ENCODE results near the gene FAM153A.
"Not testable (repeated sequence)": the region's sequence is repeated elsewhere in the genome, so short reads cannot be mapped to it uniquely, and the experiment has no call there.

FAM153A gene

GRCh38 chr5:177782792-177783633 is at the start of gene FAM153A:
TSS of gene FAM153A (minus strand) at chr5:177782899.
- DNase-seq, result not testable (repeated sequence)

GRCh38 chr5:177832287-177832686 is 49.6 kb upstream of the FAM153A start:
- DNase-seq, result not testable (repeated sequence)

- DNase-seq, result not testable (repeated sequence)
Measured at GRCh38 chr5:177826073-177826472, 43.4 kb upstream of the FAM153A start.

- DNase-seq, result not testable (repeated sequence)
Measured at GRCh38 chr5:177824776-177825175, 42.1 kb upstream of the FAM153A start.

GRCh38 chr5:177822489-177822888 is 39.8 kb upstream of the FAM153A start:
- not testable (repeated sequence) for DNase-seq

- not testable (repeated sequence) for DNase-seq
Measured at GRCh38 chr5:177819664-177820063, 37.0 kb upstream of the FAM153A start.

- DNase-seq, result not testable (repeated sequence)
Measured at GRCh38 chr5:177812814-177813425, 30.2 kb upstream of the FAM153A start.

GRCh38 chr5:177812160-177812743 is 29.6 kb upstream of the FAM153A start:
- DNase-seq, result not testable (repeated sequence)

- DNase-seq, result not testable (repeated sequence)
Measured at GRCh38 chr5:177809209-177809913, 26.7 kb upstream of the FAM153A start.

GRCh38 chr5:177808420-177808819 is 25.7 kb upstream of the FAM153A start:
- DNase-seq, result not testable (repeated sequence)

GRCh38 chr5:177807265-177807664 is 24.6 kb upstream of the FAM153A start:
- not testable (repeated sequence) for DNase-seq

- DNase-seq, result not testable (repeated sequence)
Measured at GRCh38 chr5:177801427-177801826, 18.7 kb upstream of the FAM153A start.

- DNase-seq, result not testable (repeated sequence)
Measured at GRCh38 chr5:177798237-177798840, 15.6 kb upstream of the FAM153A start.

- not testable (repeated sequence) for DNase-seq
Measured at GRCh38 chr5:177793272-177793671, 10.6 kb upstream of the FAM153A start.

- not testable (repeated sequence) for DNase-seq
Measured at GRCh38 chr5:177791649-177792048, 8.9 kb upstream of the FAM153A start.

GRCh38 chr5:177782169-177782568 is 530 bp downstream of the FAM153A start:
- DNase-seq, result not testable (repeated sequence)

GRCh38 chr5:177771206-177771605 is 11.5 kb downstream of the FAM153A start:
- DNase-seq, result not testable (repeated sequence)

GRCh38 chr5:177770646-177771045 is 12.1 kb downstream of the FAM153A start:
- not testable (repeated sequence) for DNase-seq

GRCh38 chr5:177763737-177764508 is 18.8 kb downstream of the FAM153A start:
- DNase-seq, result not testable (repeated sequence)

- DNase-seq, result not testable (repeated sequence)
Measured at GRCh38 chr5:177760954-177761353, 21.7 kb downstream of the FAM153A start.

- DNase-seq, result not testable (repeated sequence)
Measured at GRCh38 chr5:177747354-177747753, 35.3 kb downstream of the FAM153A start.

- not testable (repeated sequence) for DNase-seq
Measured at GRCh38 chr5:177724858-177725257, 57.8 kb downstream of the FAM153A start.

Measured in hematopoietic multipotent progenitor cell treated with erythropoietin and hydrocortisone succinate and interleukin-3 and kit ligand, for 6 days (in vitro differentiated cells).